Astrocyte of the hippocampus (primary cell): ENCODE results near the gene EPN2.
"Not testable (repeated sequence)": the region's sequence is repeated elsewhere in the genome, so short reads cannot be mapped to it uniquely, and the experiment has no call there.

Experiments used
- DNase-seq: peaks from one replicate; pipeline ENCODE4 v3.0.0; 2011; ENCODE audit warnings: low read depth, low spot score

Gene EPN2

GRCh38 chr17:19345067-19345460, 107.9 kb downstream of the EPN2 start:
- DNase-seq = no peak

DNA sequence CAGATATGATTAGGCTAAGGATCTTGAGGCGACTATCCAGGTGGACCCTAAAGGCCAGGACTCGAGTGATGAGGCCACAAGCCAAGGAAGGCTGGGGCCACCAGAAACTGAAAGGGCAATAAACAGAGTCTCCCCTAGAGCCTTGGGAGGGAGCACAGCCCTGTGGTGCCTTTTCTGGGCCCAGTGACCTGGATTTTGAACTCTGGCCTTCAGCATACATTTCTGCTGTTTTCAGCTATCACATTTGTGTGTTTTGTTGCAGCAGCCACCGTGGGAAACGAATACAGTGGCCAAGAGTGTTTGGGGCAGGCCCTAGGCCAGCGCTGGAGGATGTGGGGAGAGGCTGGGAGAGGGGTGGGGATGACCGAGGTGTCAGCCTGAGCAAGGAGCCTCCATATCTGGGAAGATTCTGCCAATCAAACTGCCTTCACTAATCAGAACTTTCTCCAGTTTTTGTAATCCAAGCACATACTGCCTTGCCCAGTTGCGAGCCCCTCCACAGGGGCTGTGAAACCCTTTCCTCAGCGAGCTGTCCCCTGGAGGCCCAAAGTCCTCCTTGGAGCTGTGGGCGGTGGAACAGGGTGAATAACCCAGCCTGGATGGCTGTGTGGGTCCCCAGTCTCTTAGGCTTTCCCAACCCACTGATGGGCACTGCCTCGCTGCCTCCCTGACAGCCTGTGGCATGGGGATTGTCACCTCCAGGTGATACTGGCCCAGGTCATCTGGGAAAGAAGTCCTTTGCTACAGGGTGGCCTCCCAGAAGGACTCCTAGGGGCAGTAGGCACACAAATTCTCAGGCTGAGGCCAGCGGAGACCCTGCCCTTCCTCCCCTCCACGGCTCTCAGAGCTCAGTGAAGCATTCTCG, 108.6 kb downstream of the EPN2 start:
- DNase-seq = no peak

DNA sequence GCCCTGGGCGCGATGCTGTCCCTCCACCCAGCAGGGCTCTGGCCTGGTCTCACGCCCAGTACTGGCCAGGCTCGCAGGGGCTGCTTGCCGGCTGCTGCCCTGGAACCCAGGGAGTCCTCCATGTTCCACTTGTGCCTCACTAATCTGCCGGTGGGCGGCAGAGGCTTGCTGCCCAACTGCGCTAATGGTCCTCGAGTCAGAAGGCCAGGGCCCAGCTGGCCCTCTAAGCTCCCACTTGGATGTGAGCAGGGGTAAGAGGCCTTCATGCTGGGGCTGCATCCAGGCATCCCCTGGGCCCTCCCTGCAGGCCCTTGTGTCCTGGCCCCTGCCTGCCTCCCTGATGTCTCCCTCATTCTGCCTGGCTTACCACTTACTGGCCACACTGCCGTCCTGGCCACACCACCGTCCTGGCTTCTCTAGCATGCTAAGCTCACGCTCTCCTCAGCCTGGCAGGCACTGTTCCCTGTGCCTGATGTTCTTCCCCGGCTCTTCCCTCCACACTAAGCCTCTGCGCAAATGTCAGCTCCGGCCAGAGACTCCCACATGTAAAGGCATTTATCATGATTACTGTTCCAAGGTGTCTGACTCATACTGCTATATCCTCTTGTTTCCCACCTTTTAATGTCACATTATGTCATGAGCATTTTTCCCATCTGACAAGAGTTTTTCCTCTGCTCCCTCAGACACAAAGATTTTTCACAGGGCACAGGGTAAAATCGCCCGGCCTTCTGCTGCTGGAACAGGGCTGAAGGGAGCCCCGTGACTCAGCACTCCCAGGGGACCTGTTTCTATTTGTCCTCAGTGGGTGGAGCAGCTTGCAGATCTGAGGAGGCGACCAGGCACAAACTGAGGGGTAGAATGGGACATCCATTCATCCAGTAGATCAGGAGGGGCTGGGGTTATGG, 109.4 kb downstream of the EPN2 start:
- peak; percentile 83 for DNase-seq

DNA sequence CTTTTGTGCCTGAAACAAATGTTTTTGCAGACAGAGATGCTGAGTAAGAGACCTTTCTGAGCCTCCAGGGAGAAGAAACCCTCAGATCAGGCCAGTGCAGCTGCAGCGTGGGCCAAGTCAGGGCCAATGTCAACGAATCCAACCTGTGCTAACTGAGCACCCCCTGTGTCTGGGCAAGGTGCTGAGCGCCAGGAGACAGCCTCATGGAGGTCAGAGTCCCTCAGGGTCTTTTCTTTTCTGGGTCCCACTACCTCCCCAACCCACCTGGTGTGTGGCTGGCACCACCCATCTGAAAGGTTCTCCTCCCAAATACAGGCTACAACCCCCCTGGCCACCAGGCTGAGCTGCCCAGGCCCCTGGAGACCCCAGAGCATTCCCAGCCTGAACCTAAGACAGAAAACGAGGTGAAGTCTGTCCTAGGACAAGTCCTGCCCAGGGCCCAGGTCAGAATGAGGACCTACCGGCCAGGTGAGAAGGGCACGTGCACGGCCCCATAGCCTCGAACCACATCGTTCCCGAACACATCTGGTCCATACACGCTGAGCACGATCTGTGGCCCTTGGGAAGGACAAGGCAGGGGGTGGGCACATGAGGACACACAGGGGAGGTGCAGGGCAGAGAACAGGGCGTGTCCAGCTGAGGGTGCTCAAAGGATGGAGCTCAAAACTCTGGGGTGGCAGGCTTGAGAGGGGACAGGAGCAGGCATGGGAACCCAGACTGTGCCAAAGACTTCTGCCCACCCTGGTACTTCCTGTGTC, 110.3 kb downstream of the EPN2 start:
- DNase-seq = no peak

- no peak for DNase-seq
These were observed 111.0 kb downstream of the EPN2 start for GRCh38 chr17:19348081-19348650.

GRCh38 chr17:19348806-19349205, 111.6 kb downstream of the EPN2 start:
- no peak for DNase-seq

DNA sequence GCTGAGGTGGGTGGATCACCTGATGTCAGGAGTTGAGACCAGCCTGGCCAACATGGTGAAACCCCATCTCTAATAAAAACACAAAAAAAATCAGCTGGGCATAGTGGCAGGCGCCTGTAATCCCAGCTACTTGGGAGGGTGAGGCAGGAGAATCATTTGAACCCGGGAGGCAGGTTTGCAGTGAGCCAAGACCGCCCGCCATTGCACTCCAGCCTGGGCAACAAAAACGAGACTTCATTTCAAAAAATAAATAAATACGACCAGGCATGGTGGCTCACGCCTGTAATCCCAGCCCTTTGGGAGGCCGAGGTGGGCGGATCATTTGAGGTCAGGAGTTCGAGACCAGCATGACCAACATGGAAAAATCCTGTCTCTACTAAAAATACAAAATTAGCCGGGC, 116.2 kb downstream of the EPN2 start:
- DNase-seq = not testable (repeated sequence)

DNA sequence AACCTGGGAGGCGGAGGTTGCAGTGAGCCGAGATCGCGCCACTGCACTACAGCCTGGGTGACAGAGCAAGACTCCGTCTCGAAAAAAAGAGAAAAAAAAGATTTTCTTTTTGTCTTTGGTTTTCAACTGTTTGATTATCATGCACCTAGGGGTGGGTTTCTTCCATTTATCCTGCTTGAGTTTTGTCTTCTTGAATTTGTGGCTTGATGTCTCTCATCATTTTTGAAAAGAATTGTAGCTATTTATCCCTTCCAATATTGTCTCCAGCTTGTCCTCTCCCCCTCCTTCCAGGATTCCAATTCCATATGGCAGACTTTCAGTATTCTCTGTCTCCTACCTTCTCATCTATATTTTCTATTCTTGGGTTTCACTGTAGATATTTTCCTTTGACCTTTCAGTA, 117.6 kb downstream of the EPN2 start:
- DNase-seq = no peak

- DNase-seq = no peak
These were observed 120.2 kb downstream of the EPN2 start for GRCh38 chr17:19357351-19357750.

GRCh38 chr17:19357761-19358160, 120.6 kb downstream of the EPN2 start:
- no peak for DNase-seq

GRCh38 chr17:19359151-19359550, 122.0 kb downstream of the EPN2 start:
- DNase-seq = no peak

GRCh38 chr17:19359856-19360255, 122.7 kb downstream of the EPN2 start:
- no peak for DNase-seq

- DNase-seq = no peak
These were observed 123.6 kb downstream of the EPN2 start for GRCh38 chr17:19360772-19361171.

- DNase-seq = no peak
These were observed 124.2 kb downstream of the EPN2 start for GRCh38 chr17:19361326-19361725.

GRCh38 chr17:19361944-19362276, 124.7 kb downstream of the EPN2 start:
- DNase-seq = no peak

GRCh38 chr17:19362277-19363113, 125.3 kb downstream of the EPN2 start, which contains the start of gene B9D1:
TSS of gene B9D1 (minus strand) at chr17:19362723. CDS start at chr17:19362569, 154 bp downstream.
- peak; percentile 96 for DNase-seq

DNA sequence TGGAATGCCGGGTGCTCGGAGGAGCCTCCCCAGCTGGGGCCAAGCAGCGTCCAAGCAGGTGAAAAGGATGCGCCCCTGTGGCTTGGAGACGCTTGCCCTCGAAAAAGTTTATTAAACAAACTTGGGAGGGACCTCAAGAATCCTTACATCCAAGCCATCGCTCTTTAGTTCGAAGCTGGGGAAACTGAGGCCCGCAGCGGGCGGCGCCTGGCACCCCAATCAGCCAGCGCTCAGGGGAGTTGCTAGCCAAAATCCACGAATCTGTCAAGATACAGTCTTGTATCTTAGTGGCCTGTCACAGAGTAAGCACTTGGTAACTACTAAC, 125.9 kb downstream of the EPN2 start:
- no peak for DNase-seq

- no peak for DNase-seq
These were observed 126.4 kb downstream of the EPN2 start for GRCh38 chr17:19363460-19364035.

GRCh38 chr17:19364699-19365498, 127.7 kb downstream of the EPN2 start:
- DNase-seq = peak; percentile 38

- DNase-seq = no peak
These were observed 128.3 kb downstream of the EPN2 start for GRCh38 chr17:19365499-19365817.
